Measurements from ENCODE around the gene POLD2.

GRCh38 chr7:44107961-44108767, 15.2 kb downstream of the POLD2 start:
- TF ChIP-seq, protein P1, sequence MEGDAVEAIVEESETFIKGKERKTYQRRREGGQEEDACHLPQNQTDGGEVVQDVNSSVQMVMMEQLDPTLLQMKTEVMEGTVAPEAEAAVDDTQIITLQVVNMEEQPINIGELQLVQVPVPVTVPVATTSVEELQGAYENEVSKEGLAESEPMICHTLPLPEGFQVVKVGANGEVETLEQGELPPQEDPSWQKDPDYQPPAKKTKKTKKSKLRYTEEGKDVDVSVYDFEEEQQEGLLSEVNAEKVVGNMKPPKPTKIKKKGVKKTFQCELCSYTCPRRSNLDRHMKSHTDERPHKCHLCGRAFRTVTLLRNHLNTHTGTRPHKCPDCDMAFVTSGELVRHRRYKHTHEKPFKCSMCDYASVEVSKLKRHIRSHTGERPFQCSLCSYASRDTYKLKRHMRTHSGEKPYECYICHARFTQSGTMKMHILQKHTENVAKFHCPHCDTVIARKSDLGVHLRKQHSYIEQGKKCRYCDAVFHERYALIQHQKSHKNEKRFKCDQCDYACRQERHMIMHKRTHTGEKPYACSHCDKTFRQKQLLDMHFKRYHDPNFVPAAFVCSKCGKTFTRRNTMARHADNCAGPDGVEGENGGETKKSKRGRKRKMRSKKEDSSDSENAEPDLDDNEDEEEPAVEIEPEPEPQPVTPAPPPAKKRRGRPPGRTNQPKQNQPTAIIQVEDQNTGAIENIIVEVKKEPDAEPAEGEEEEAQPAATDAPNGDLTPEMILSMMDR (conservative IDR thresholded peaks at IDR 0.05): no peak
- TF ChIP-seq ZFX (IDR thresholded peaks at IDR 0.05): no peak

All from C4-2B (cell line).